OCI-LY3 (cell line): Measurements from ENCODE around the gene NUB1.

Experiments
- H2AFZ ChIP-seq: fragments of 200-600, 300-600 bp; shearing (Covaris generic); 2 replicates; pipeline ENCODE4 v1.6.0; 2014; ENCODE audit warnings: antibody characterized with exemption, low read depth, low read length
- H3K27ac ChIP-seq: fragments of 200-600, 300-600 bp; sonication (generic); 2 replicates; pipeline ENCODE4 v1.5.1; 2014; ENCODE audit warnings: mild to moderate bottlenecking, low read length, moderate library complexity, mixed read lengths
- H3K27me3 ChIP-seq: fragments of 200-600, 300-600 bp; sonication (generic); 2 replicates; pipeline ENCODE4 v1.6.1; 2014; ENCODE audit warnings: low read depth, low read length, mixed read lengths
- H3K36me3 ChIP-seq: fragments of 200-600, 300-600 bp; sonication (generic); replicated peaks from 2 replicates; pipeline ENCODE3; 2014; ENCODE audit warnings: low read depth, low read length, mixed read lengths
- H3K4me1 ChIP-seq: fragments of 300-600, 200-600 bp; sonication (generic); 2 replicates; pipeline ENCODE4 v1.6.1; 2014; ENCODE audit warnings: low read length, mixed read lengths
- H3K4me2 ChIP-seq: fragments of 200-600, 300-600 bp; sonication (generic); 2 replicates; pipeline ENCODE4 v1.6.1; 2014; ENCODE audit warnings: low read length, mixed read lengths
- H3K4me3 ChIP-seq: fragments of 300-600, 200-600 bp; sonication (generic); 2 replicates; pipeline ENCODE4 v1.5.1; 2014; ENCODE audit warnings: antibody characterized with exemption, mild to moderate bottlenecking, low read length, moderate library complexity
- H3K79me2 ChIP-seq: fragments of 300-600, 200-600 bp; shearing (Covaris generic); 2 replicates; pipeline ENCODE4 v1.6.1; 2014; ENCODE audit warnings: mild to moderate bottlenecking, low read length, mixed read lengths
- H3K9ac ChIP-seq: fragments of 300-600, 200-600 bp; shearing (Covaris generic); 2 replicates; pipeline ENCODE4 v1.6.0; 2014; ENCODE audit warnings: mild to moderate bottlenecking, low read length, moderate library complexity
- H3K9me3 ChIP-seq: fragments of 200-600, 300-600 bp; shearing (Covaris generic); 2 replicates; pipeline ENCODE4 v1.6.1; 2014; ENCODE audit warnings: low read length, mixed read lengths; ENCODE audit not compliant: insufficient read depth
- H4K20me1 ChIP-seq: fragments of 200-600, 300-600 bp; sonication (generic); 2 replicates; pipeline ENCODE4 v1.6.1; 2016; ENCODE audit warnings: low read length, mixed read lengths; ENCODE audit not compliant: insufficient read depth
- CTCF ChIP-seq: fragments of 200-600, 300-600 bp; sonication (generic); IDR thresholded peaks from 2 replicates; pipeline ENCODE4 v1.5.1; 2014; ENCODE audit warnings: antibody characterized with exemption, low read length, low read depth
- EZH2phosphoT487 ChIP-seq: fragments of 200-600 bp; shearing (Covaris generic); IDR thresholded peaks from 2 replicates; pipeline ENCODE4 v1.6.1; 2018; ENCODE audit warnings: antibody characterized with exemption, mixed run types, low read depth

NUB1 gene

GRCh38 chr7:151422212-151422611 is 80.6 kb downstream of the NUB1 start:
- H4K20me1 ChIP-seq, result no peaks in the 10 kb centered on the region
- TF ChIP-seq EZH2phosphoT487, result no peak
- no peak for TF ChIP-seq CTCF

GRCh38 chr7:151423226-151423625 is 81.6 kb downstream of the NUB1 start:
- no peak overlapping the region for H3K4me2 ChIP-seq
- H2AFZ ChIP-seq, result no peak overlapping the region
- no peaks in the 10 kb centered on the region for H4K20me1 ChIP-seq
- H3K4me3 ChIP-seq, result no peak overlapping the region
- H3K9me3 ChIP-seq, result 0 out of 2 replicates have a peak, but pooled peaks cover 3% of the 10 kb centered on the region
- H3K27me3 ChIP-seq, result peaks cover 58% of the 10 kb centered on the region
- no peak overlapping the region for H3K27ac ChIP-seq
- no peaks in the 10 kb centered on the region for H3K36me3 ChIP-seq
- no peak overlapping the region for H3K9ac ChIP-seq
- TF ChIP-seq CTCF, result no peak
- TF ChIP-seq EZH2phosphoT487, result no peak
- H3K4me1 ChIP-seq, result no peaks in the 10 kb centered on the region
- H3K79me2 ChIP-seq, result no peaks in the 10 kb centered on the region

More at GRCh38 chr7:151422212-151422611, 80.6 kb downstream of the NUB1 start:
- Histone ChIP-seq H3K79me2 (no peaks in the 10 kb centered on the region), H3K4me3 (no peak overlapping the region), H3K9me3 (0 out of 2 replicates have a peak, but pooled peaks cover 3% of the 10 kb centered on the region), H3K9ac (no peak overlapping the region), H3K4me1 (no peaks in the 10 kb centered on the region), H3K27ac (no peak overlapping the region), H3K36me3 (no peaks in the 10 kb centered on the region), H3K4me2 (no peak overlapping the region), H3K27me3 (peaks cover 57% of the 10 kb centered on the region), H2AFZ (no peak overlapping the region)

GRCh38 chr7:151423936-151424335 is 82.3 kb downstream of the NUB1 start:
- no peaks in the 10 kb centered on the region for H3K36me3 ChIP-seq
- H3K4me1 ChIP-seq, result no peaks in the 10 kb centered on the region
- peaks cover 60% of the 10 kb centered on the region for H3K27me3 ChIP-seq
- H3K9ac ChIP-seq, result no peak overlapping the region
- no peaks in the 10 kb centered on the region for H3K79me2 ChIP-seq
- no peak overlapping the region for H3K4me3 ChIP-seq
- H3K4me2 ChIP-seq, result no peak overlapping the region
- 0 out of 2 replicates have a peak, but pooled peaks cover 3% of the 10 kb centered on the region for H3K9me3 ChIP-seq
- H4K20me1 ChIP-seq, result no peaks in the 10 kb centered on the region
- H2AFZ ChIP-seq, result no peak overlapping the region
- H3K27ac ChIP-seq, result no peak overlapping the region
- no peak for TF ChIP-seq EZH2phosphoT487
- no peak for TF ChIP-seq CTCF

GRCh38 chr7:151424799-151425198 is 83.2 kb downstream of the NUB1 start:
- Histone ChIP-seq H3K9me3 (0 out of 2 replicates have a peak, but pooled peaks cover under 1% of the 10 kb centered on the region), H3K4me2 (no peak overlapping the region), H3K79me2 (no peaks in the 10 kb centered on the region), H3K27me3 (peaks cover 61% of the 10 kb centered on the region), H2AFZ (no peak overlapping the region), H3K4me3 (no peak overlapping the region), H4K20me1 (no peaks in the 10 kb centered on the region), H3K9ac (no peak overlapping the region), H3K27ac (no peak overlapping the region), H3K4me1 (no peaks in the 10 kb centered on the region), H3K36me3 (no peaks in the 10 kb centered on the region)
- TF ChIP-seq EZH2phosphoT487 (no peak), CTCF (no peak)
